WTC11 (cell line): Measurements from ENCODE around the gene KSR2. TPM values are rescaled to one million over a fixed set of nuclear protein-coding genes. Genes with fewer than 3 reads are reported as not detected.

Source experiments
- ATAC-seq: fragments of 200-7000 bp; cut with Tn5 transposase; 2 replicates; pipeline ENCODE4 v1.10.0; 2021; ENCODE audit warnings: mild to moderate bottlenecking, moderate library complexity
- CTCF ChIA-PET: fragments of 300-600 bp; sonication (Branson Sonifier 250); formaldehyde crosslinking; loops from one replicate; lab custom pipeline; 2021; ENCODE audit warnings: antibody characterized with exemption; lab: Charles Lee
- POLR2A ChIA-PET: fragments of 350-600 bp; sonication (Branson Sonifier 250); formaldehyde crosslinking; loops from one replicate; lab custom pipeline; 2021; ENCODE audit warnings: antibody characterized with exemption; lab: Charles Lee
- DNase-seq: peaks from one replicate; pipeline ENCODE4 v3.0.0; 2021; ENCODE audit warnings: low spot score
- H3K27ac Mint-ChIP-seq: 2 replicates; pipeline ENCODE4 v1.8.0; 2021; ENCODE audit warnings: mixed read lengths
- H3K27me3 Mint-ChIP-seq: 2 replicates; pipeline ENCODE4 v1.8.0; 2021; ENCODE audit warnings: low read depth, mild to moderate bottlenecking, moderate library complexity, mixed read lengths
- H3K36me3 Mint-ChIP-seq: 2 replicates; pipeline ENCODE4 v1.8.0; 2021; ENCODE audit warnings: mixed read lengths
- H3K4me1 Mint-ChIP-seq: 2 replicates; pipeline ENCODE4 v1.8.0; 2022; ENCODE audit warnings: mixed read lengths
- H3K4me3 Mint-ChIP-seq: 2 replicates; pipeline ENCODE4 v1.8.0; 2021; ENCODE audit warnings: mild to moderate bottlenecking, moderate library complexity, mixed read lengths
- H3K9me3 Mint-ChIP-seq: 2 replicates; pipeline ENCODE4 v1.8.0; 2021; ENCODE audit warnings: mixed read lengths
- FOXK1 ChIP-seq: sonication (generic); formaldehyde crosslinking; IDR thresholded peaks from 2 replicates; pipeline ENCODE4 v1.8.0; 2022; ENCODE audit warnings: mild to moderate bottlenecking, moderate library complexity, missing genetic modification reagents
- JAZF1 ChIP-seq: fragments of 250-450 bp; sonication (Bioruptor Pico); IDR thresholded peaks from 2 replicates; pipeline ENCODE4 v1.9.0; 2021; ENCODE audit warnings: moderate library complexity, mild to moderate bottlenecking, inconsistent platforms
- MXD4 ChIP-seq: fragments of 250-450 bp; sonication (Bioruptor Pico); IDR thresholded peaks from 2 replicates; pipeline ENCODE4 v1.8.0; 2021; ENCODE audit warnings: mild to moderate bottlenecking, moderate library complexity, borderline replicate concordance
- MYBL2 ChIP-seq: sonication (generic); formaldehyde crosslinking; IDR thresholded peaks from 2 replicates; pipeline ENCODE4 v1.8.1; 2023; ENCODE audit warnings: mild to moderate bottlenecking, moderate library complexity, missing genetic modification reagents
- NFYB ChIP-seq: sonication (generic); formaldehyde crosslinking; conservative IDR thresholded peaks from 2 replicates; pipeline ENCODE4 v1.8.0; 2022; ENCODE audit warnings: low read depth, missing genetic modification reagents
- NR2C2 ChIP-seq: sonication (generic); formaldehyde crosslinking; IDR thresholded peaks from 2 replicates; pipeline ENCODE4 v1.8.0; 2022; ENCODE audit warnings: mild to moderate bottlenecking, missing genetic modification reagents
- PRRX2 ChIP-seq: fragments of 250-450 bp; sonication (Bioruptor Pico); IDR thresholded peaks from 2 replicates; pipeline ENCODE4 v1.8.0; 2021; ENCODE audit warnings: mild to moderate bottlenecking
- SMAD4 ChIP-seq: sonication (generic); formaldehyde crosslinking; IDR thresholded peaks from 2 replicates; pipeline ENCODE4 v1.8.0; 2022; ENCODE audit warnings: mild to moderate bottlenecking, missing genetic modification reagents
- TEAD1 ChIP-seq: sonication (generic); formaldehyde crosslinking; IDR thresholded peaks from 2 replicates; pipeline ENCODE4 v1.8.0; 2022; ENCODE audit warnings: mild to moderate bottlenecking, missing genetic modification reagents
- ZBTB21 ChIP-seq: sonication (generic); formaldehyde crosslinking; IDR thresholded peaks from 2 replicates; pipeline ENCODE4 v1.8.1; 2023; ENCODE audit warnings: mild to moderate bottlenecking, missing genetic modification reagents, borderline replicate concordance
- ZNF396 ChIP-seq: fragments of 250-450 bp; sonication (Bioruptor Pico); IDR thresholded peaks from 2 replicates; pipeline ENCODE4 v1.8.0; 2021; ENCODE audit warnings: mild to moderate bottlenecking, moderate library complexity, borderline replicate concordance
- ZNF423 ChIP-seq: fragments of 250-450 bp; sonication (Bioruptor Pico); IDR thresholded peaks from 2 replicates; pipeline ENCODE4 v2.1.2; 2022; ENCODE audit warnings: mild to moderate bottlenecking, moderate library complexity
- total RNA-seq: library from RNA; stranded (reverse); gene quantifications from 3 replicates; pipeline ENCODE4 v1.2.3, GENCODE V29; 2021
- TF ChIP-seq, protein P1 (sequence below): sonication (generic); formaldehyde crosslinking; IDR thresholded peaks from 2 replicates; pipeline ENCODE4 v1.8.1; 2023; ENCODE audit warnings: mild to moderate bottlenecking, missing genetic modification reagents
- TF ChIP-seq, protein P2 (sequence below): fragments of 250-450 bp; sonication (Bioruptor Pico); conservative IDR thresholded peaks from 2 replicates; pipeline ENCODE4 v1.9.0; 2021; ENCODE audit warnings: mild to moderate bottlenecking
- TF ChIP-seq, protein P3 (sequence below): sonication (generic); formaldehyde crosslinking; IDR thresholded peaks from 2 replicates; pipeline ENCODE4 v1.8.0; 2022; ENCODE audit warnings: mild to moderate bottlenecking, missing genetic modification reagents
- TF ChIP-seq, protein P4 (sequence below): fragments of 250-450 bp; sonication (Bioruptor Pico); IDR thresholded peaks from 2 replicates; pipeline ENCODE4 v1.9.0; 2021; ENCODE audit warnings: moderate library complexity, mild to moderate bottlenecking, inconsistent platforms, borderline replicate concordance
- TF ChIP-seq, protein P5 (sequence below): fragments of 250-450 bp; sonication (Bioruptor Pico); IDR thresholded peaks from 2 replicates; pipeline ENCODE4 v2.1.2; 2022; ENCODE audit warnings: mild to moderate bottlenecking, moderate library complexity
- TF ChIP-seq, protein P6 (sequence below): sonication (generic); formaldehyde crosslinking; IDR thresholded peaks from 2 replicates; pipeline ENCODE4 v1.8.0; 2023; ENCODE audit warnings: missing genetic modification reagents, mild to moderate bottlenecking, borderline replicate concordance
- TF ChIP-seq, protein P7 (sequence below): sonication (generic); formaldehyde crosslinking; IDR thresholded peaks from 2 replicates; pipeline ENCODE4 v1.8.1; 2023; ENCODE audit warnings: mild to moderate bottlenecking, moderate library complexity, missing genetic modification reagents
- TF ChIP-seq, protein P8 (sequence below): fragments of 250-450 bp; sonication (Bioruptor Pico); IDR thresholded peaks from 2 replicates; pipeline ENCODE4 v1.9.0; 2021; ENCODE audit warnings: mild to moderate bottlenecking

KSR2 gene
- total RNA-seq, 1 experiment from 2014 or later, result 2.4 TPM

DNA sequence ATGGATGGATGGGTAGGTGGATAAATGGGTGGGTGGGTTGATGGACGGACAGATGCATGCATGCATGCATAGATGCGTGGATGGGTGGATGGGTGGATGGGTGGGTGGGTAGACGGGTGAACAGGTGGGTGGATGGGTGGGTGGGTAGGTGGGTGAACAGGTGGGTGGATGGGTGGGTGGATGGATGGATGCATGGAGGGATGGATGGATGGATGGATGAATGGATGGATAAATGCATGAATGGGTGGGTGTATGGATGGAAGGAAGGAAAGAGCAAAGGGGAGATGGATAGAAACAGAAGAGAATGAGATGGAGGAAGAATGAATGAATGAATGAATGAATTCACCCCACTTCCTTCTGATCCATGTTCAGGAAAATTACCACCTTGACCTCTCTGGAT, 143.0 kb downstream of the KSR2 start:
- ChIA-PET POLR2A (no interaction called here), CTCF (interaction anchor here (2.8 kb wide), 1 partner anchor 11 kb away, joined by 12 read pairs; no protein-coding TSS in a partner anchor)
- Mint-ChIP-seq H3K36me3 (peaks cover 13% of the 10 kb centered on the region), H3K4me1 (peaks cover 6% of the 10 kb centered on the region), H3K27ac (no peak overlapping the region), H3K27me3 (no peaks in the 10 kb centered on the region; the same call in 1 of the 2 replicates), H3K4me3 (no peak overlapping the region), H3K9me3 (peaks cover 22% of the 10 kb centered on the region)
- no peak for ATAC-seq
- TF ChIP-seq, protein P1, sequence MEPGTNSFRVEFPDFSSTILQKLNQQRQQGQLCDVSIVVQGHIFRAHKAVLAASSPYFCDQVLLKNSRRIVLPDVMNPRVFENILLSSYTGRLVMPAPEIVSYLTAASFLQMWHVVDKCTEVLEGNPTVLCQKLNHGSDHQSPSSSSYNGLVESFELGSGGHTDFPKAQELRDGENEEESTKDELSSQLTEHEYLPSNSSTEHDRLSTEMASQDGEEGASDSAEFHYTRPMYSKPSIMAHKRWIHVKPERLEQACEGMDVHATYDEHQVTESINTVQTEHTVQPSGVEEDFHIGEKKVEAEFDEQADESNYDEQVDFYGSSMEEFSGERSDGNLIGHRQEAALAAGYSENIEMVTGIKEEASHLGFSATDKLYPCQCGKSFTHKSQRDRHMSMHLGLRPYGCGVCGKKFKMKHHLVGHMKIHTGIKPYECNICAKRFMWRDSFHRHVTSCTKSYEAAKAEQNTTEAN (CRISPR knock-in tag), result no peak
- DNase-seq, result no peak

DNA sequence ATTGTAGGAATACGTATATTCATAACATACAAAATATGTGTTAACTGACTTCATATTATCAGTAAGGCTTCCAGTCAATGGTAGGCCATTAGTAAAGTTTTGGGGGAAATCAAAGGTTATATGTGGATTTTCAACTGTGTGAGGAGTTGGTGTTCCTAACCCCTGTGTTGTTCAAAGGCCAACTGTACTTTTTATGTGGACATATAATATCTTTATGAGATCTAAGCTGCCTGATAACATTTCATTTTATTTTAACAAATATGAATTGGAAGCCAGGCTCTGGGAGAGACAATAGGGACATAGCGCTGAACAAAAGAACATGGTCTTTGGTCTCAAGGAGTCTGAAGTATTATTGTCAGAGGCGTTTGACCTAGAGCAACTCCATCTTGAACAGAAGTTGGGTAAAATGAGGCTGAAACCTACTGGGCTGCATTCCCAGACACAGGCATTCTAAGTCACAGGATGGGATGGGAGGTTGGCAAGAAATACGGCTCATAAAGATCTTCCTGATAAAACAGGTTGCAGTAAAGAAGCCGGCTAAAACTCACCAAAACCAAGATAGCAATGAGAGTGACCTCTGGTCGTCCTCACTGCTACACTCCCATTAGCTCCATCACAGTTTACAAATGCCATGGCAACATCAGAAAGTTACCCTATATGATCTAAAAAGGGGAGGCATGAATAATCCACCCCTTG, 147.2 kb downstream of the KSR2 start:
- Mint-ChIP-seq H3K36me3 (no peaks in the 10 kb centered on the region), H3K9me3 (peaks cover 8% of the 10 kb centered on the region), H3K4me3 (no peak overlapping the region), H3K27ac (no peak overlapping the region), H3K27me3 (no peaks in the 10 kb centered on the region), H3K4me1 (peaks cover 19% of the 10 kb centered on the region)
- ChIA-PET CTCF (no interaction called here), POLR2A (no interaction called here)
- no peak for ATAC-seq
- no peak for DNase-seq
- TF ChIP-seq, protein P2, sequence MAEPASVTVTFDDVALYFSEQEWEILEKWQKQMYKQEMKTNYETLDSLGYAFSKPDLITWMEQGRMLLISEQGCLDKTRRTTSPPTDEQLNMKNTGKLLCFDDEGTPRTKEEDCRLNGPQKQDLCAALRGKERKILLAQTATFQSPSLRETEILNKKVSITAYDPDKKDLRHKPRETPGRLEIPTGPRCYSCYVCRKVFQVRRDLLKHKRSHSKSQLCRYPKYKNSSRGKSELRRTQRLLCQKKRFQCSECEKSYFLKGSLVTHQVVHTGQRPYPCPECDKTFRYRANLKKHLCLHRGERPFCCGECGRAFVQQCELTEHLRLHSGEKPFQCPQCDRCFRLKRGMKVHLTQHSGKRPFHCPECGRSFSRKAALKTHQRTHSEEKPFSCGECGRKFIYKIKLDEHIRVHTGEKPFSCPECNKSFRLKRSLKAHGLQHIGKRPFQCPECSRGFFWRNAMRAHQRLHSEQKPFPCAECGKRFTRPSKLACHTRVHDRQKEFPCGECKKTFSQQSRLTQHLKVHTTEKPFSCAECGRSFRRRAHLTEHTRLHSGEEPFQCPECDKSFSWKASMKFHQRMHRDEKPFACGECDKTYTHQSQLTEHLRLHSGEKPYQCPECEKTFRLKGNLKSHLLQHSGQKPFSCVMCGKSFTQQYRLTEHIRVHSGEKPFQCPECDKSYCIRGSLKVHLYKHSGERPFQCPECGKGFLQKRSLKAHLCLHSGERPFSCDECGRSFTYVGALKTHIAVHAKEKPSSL (CRISPR knock-in tag), result no peak
- TF ChIP-seq NFYB (no peak), ZNF423 (CRISPR knock-in tag) (no peak), JAZF1 (no peak), TEAD1 (CRISPR knock-in tag) (no peak), FOXK1 (CRISPR knock-in tag) (no peak), ZBTB21 (no peak), NR2C2 (no peak), MXD4 (no peak), PRRX2 (CRISPR knock-in tag) (no peak), SMAD4 (no peak), ZNF396 (CRISPR knock-in tag) (no peak), MYBL2 (no peak)
- TF ChIP-seq, protein P3, sequence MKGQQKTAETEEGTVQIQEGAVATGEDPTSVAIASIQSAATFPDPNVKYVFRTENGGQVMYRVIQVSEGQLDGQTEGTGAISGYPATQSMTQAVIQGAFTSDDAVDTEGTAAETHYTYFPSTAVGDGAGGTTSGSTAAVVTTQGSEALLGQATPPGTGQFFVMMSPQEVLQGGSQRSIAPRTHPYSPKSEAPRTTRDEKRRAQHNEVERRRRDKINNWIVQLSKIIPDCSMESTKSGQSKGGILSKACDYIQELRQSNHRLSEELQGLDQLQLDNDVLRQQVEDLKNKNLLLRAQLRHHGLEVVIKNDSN, result no peak
- TF ChIP-seq, protein P4, sequence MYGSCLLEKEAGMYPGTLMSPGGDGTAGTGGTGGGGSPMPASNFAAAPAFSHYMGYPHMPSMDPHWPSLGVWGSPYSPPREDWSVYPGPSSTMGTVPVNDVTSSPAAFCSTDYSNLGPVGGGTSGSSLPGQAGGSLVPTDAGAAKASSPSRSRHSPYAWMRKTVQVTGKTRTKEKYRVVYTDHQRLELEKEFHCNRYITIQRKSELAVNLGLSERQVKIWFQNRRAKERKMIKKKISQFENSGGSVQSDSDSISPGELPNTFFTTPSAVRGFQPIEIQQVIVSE (CRISPR knock-in tag), result no peak
- TF ChIP-seq, protein P5, sequence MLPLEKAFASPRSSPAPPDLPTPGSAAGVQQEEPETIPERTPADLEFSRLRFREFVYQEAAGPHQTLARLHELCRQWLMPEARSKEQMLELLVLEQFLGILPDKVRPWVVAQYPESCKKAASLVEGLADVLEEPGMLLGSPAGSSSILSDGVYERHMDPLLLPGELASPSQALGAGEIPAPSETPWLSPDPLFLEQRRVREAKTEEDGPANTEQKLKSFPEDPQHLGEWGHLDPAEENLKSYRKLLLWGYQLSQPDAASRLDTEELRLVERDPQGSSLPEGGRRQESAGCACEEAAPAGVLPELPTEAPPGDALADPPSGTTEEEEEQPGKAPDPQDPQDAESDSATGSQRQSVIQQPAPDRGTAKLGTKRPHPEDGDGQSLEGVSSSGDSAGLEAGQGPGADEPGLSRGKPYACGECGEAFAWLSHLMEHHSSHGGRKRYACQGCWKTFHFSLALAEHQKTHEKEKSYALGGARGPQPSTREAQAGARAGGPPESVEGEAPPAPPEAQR, result no peak
- TF ChIP-seq, protein P6, sequence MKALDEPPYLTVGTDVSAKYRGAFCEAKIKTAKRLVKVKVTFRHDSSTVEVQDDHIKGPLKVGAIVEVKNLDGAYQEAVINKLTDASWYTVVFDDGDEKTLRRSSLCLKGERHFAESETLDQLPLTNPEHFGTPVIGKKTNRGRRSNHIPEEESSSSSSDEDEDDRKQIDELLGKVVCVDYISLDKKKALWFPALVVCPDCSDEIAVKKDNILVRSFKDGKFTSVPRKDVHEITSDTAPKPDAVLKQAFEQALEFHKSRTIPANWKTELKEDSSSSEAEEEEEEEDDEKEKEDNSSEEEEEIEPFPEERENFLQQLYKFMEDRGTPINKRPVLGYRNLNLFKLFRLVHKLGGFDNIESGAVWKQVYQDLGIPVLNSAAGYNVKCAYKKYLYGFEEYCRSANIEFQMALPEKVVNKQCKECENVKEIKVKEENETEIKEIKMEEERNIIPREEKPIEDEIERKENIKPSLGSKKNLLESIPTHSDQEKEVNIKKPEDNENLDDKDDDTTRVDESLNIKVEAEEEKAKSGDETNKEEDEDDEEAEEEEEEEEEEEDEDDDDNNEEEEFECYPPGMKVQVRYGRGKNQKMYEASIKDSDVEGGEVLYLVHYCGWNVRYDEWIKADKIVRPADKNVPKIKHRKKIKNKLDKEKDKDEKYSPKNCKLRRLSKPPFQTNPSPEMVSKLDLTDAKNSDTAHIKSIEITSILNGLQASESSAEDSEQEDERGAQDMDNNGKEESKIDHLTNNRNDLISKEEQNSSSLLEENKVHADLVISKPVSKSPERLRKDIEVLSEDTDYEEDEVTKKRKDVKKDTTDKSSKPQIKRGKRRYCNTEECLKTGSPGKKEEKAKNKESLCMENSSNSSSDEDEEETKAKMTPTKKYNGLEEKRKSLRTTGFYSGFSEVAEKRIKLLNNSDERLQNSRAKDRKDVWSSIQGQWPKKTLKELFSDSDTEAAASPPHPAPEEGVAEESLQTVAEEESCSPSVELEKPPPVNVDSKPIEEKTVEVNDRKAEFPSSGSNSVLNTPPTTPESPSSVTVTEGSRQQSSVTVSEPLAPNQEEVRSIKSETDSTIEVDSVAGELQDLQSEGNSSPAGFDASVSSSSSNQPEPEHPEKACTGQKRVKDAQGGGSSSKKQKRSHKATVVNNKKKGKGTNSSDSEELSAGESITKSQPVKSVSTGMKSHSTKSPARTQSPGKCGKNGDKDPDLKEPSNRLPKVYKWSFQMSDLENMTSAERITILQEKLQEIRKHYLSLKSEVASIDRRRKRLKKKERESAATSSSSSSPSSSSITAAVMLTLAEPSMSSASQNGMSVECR (CRISPR knock-in tag), result no peak
- TF ChIP-seq, protein P7, sequence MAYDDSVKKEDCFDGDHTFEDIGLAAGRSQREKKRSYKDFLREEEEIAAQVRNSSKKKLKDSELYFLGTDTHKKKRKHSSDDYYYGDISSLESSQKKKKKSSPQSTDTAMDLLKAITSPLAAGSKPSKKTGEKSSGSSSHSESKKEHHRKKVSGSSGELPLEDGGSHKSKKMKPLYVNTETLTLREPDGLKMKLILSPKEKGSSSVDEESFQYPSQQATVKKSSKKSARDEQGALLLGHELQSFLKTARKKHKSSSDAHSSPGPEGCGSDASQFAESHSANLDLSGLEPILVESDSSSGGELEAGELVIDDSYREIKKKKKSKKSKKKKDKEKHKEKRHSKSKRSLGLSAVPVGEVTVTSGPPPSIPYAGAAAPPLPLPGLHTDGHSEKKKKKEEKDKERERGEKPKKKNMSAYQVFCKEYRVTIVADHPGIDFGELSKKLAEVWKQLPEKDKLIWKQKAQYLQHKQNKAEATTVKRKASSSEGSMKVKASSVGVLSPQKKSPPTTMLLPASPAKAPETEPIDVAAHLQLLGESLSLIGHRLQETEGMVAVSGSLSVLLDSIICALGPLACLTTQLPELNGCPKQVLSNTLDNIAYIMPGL (CRISPR knock-in tag), result no peak
- TF ChIP-seq, protein P8, sequence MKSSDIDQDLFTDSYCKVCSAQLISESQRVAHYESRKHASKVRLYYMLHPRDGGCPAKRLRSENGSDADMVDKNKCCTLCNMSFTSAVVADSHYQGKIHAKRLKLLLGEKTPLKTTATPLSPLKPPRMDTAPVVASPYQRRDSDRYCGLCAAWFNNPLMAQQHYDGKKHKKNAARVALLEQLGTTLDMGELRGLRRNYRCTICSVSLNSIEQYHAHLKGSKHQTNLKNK, result no peak
